Activated CD4-positive, alpha-beta T cell treated with anti-CD3 and anti-CD28 coated beads, Interleukin-2, amount 10 ng/mL, durations not matched to agents 7 days and 5 days (primary cell): ENCODE measurements around the gene NR2F1-AS1. TPM values are rescaled to one million over a fixed set of nuclear protein-coding genes. Genes with fewer than 3 reads are reported as not detected.

Source experiments
- CTCF ChIA-PET: fragments of 350-600 bp; sonication (Branson Sonifier 250); formaldehyde crosslinking; loops from one replicate; lab custom pipeline; 2021; ENCODE audit warnings: antibody characterized with exemption; lab: Charles Lee
- POLR2A ChIA-PET: fragments of 350-600 bp; sonication (Branson Sonifier 250); formaldehyde crosslinking; loops from one replicate; lab custom pipeline; 2021; ENCODE audit warnings: antibody characterized with exemption; lab: Charles Lee
- DNase-seq: peaks from one replicate; pipeline ENCODE4 v3.0.0-alpha.2; 2020
- H3K27ac Mint-ChIP-seq: one replicate; pipeline ENCODE4 v1.8.0; 2021; ENCODE audit warnings: mild to moderate bottlenecking, moderate library complexity, mixed read lengths
- H3K27me3 Mint-ChIP-seq: one replicate; pipeline ENCODE4 v1.8.0; 2021; ENCODE audit warnings: mixed read lengths
- H3K36me3 Mint-ChIP-seq: one replicate; pipeline ENCODE4 v1.8.0; 2021; ENCODE audit warnings: low read depth, mixed read lengths
- H3K4me1 Mint-ChIP-seq: one replicate; pipeline ENCODE4 v1.8.0; 2021; ENCODE audit warnings: mixed read lengths
- H3K4me3 Mint-ChIP-seq: one replicate; pipeline ENCODE4 v1.8.0; 2021; ENCODE audit warnings: mild to moderate bottlenecking, moderate library complexity, mixed read lengths
- H3K9me3 Mint-ChIP-seq: one replicate; pipeline ENCODE4 v1.8.0; 2021; ENCODE audit warnings: mixed read lengths
- total RNA-seq, 2 experiments: library from RNA; stranded (reverse); gene quantifications; one replicate each; pipeline ENCODE4 v1.2.3, GENCODE V29; 2021

The NR2F1-AS1 gene
- total RNA-seq, 2 experiments from 2014 or later = not detected

- POLR2A ChIA-PET = no interaction called here
- Mint-ChIP-seq H3K4me3 (no peak overlapping the region), H3K27ac (no peak overlapping the region), H3K4me1 (peaks cover 10% of the 10 kb centered on the region), H3K27me3 (peaks cover 94% of the 10 kb centered on the region), H3K9me3 (no peaks in the 10 kb centered on the region), H3K36me3 (peaks cover 2% of the 10 kb centered on the region)
- CTCF ChIA-PET = no interaction called here
- DNase-seq = no peak
Measured at GRCh38 chr5:93609762-93610161, 28.7 kb upstream of the NR2F1-AS1 start.

DNA sequence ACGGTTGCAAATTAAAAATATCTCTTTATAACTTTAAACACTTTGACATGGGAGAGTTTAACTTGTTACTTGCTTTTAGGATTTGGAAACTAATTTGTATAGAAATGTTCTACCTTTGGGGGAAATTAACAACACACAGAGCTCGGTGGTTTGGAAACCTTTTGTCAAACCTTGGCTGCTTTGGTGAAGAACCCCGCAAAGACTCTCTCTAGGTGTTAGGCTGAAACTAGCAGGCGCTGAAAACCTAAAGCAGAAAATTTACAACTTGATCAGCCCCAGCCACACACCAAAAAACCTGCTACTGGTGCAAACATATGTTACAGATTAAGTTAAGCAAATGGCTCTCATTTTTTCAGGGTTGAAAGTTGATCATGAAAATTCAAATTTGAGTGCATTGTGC, 27.8 kb upstream of the NR2F1-AS1 start:
- peaks cover 10% of the 10 kb centered on the region for H3K4me1 Mint-ChIP-seq
- ChIA-PET CTCF (no interaction called here), POLR2A (no interaction called here)
- H3K4me3 Mint-ChIP-seq = no peak overlapping the region
- peaks cover 2% of the 10 kb centered on the region for H3K36me3 Mint-ChIP-seq
- H3K27ac Mint-ChIP-seq = no peak overlapping the region
- DNase-seq = no peak
- peaks cover 92% of the 10 kb centered on the region for H3K27me3 Mint-ChIP-seq
- no peaks in the 10 kb centered on the region for H3K9me3 Mint-ChIP-seq

DNA sequence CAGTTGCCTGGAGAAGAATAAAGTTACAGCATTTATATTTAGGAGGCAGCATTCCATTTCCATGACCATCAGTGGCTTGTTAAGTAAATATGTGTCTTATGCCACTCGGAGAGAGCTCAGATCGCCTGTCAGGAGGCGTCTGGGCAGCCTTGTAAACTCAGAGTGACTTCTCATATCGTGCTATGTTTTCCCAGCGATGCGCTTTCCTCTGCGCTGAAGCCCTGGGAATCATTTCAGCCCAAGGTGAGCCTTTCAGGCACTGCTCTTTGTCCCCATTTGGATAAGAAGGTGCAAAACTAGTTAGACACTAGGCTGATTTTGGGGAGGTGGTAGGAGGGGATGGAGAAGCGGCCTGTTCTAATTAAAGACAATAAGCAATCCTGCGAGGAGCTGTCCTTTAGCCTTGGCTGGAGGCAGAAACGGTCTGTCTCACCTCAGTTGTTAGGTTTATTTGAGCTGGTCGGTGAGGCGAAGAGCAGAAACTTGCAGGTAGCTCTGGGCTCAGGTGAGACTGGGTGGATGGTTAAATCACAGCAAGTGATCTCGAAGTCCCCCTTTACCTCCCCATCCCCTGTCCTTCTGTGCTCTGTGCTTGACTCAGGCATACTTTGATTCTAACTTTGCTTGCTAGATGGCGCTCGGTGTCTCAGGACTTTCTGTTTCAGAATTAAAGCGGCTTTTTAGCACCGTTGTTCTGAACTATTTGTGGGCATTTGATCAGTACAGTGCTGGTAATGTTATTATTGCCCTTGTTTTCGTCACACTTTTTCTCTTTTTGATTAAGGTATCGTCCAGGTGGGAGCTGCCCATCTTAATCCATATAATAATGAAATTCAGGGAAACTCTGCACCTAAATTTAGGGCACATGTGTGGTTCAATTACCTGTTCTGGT, 26.6 kb upstream of the NR2F1-AS1 start:
- H3K9me3 Mint-ChIP-seq = no peaks in the 10 kb centered on the region
- POLR2A ChIA-PET = no interaction called here
- no peak overlapping the region for H3K4me3 Mint-ChIP-seq
- no peak overlapping the region for H3K27ac Mint-ChIP-seq
- H3K27me3 Mint-ChIP-seq = peaks cover 89% of the 10 kb centered on the region
- CTCF ChIA-PET = interaction anchor here (0.7 to 1.6 kb wide), 3 partner anchors 13 to 29 kb away, joined by 3 to 6 read pairs (median 3); no protein-coding TSS in a partner anchor
- peaks cover 10% of the 10 kb centered on the region for H3K4me1 Mint-ChIP-seq
- H3K36me3 Mint-ChIP-seq = peaks cover 3% of the 10 kb centered on the region
- peak; percentile 53 for DNase-seq

DNA sequence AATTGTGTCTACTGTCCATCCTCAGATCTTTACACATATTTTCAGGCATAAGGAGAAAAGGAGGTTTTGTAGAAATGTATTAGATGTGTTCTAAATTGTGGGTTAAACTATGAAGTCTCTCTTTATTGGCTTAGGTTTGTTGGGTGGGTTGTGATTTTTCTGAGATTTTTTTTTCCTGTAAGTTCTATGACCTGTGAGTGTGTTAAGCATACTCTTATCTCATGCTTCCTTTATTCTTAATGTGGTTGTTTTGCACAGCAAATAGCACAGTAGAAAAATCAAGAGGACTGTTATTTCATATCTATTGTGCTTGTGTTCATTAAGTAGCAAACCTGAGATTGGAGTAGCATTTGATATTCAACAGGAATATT, 25.3 kb upstream of the NR2F1-AS1 start:
- POLR2A ChIA-PET = no interaction called here
- no peak overlapping the region for H3K4me3 Mint-ChIP-seq

GRCh38 chr5:93604644-93605515, 23.9 kb upstream of the NR2F1-AS1 start:
- peaks cover 62% of the 10 kb centered on the region for H3K27me3 Mint-ChIP-seq
- ChIA-PET POLR2A (no interaction called here), CTCF (no interaction called here)
- peaks cover 7% of the 10 kb centered on the region for H3K4me1 Mint-ChIP-seq
- H3K9me3 Mint-ChIP-seq = no peaks in the 10 kb centered on the region
- no peak overlapping the region for H3K4me3 Mint-ChIP-seq
- no peak overlapping the region for H3K27ac Mint-ChIP-seq
- DNase-seq = no peak
- H3K36me3 Mint-ChIP-seq = peaks cover 1% of the 10 kb centered on the region

More for the DNA sequence above, 25.3 kb upstream of the NR2F1-AS1 start:
- no peaks in the 10 kb centered on the region for H3K9me3 Mint-ChIP-seq
- peaks cover 7% of the 10 kb centered on the region for H3K4me1 Mint-ChIP-seq
- peaks cover 1% of the 10 kb centered on the region for H3K36me3 Mint-ChIP-seq
- no peak for DNase-seq
- CTCF ChIA-PET = interaction anchor here (1.6 kb wide), 1 partner anchor 28 kb away, joined by 6 read pairs; no protein-coding TSS in a partner anchor
- no peak overlapping the region for H3K27ac Mint-ChIP-seq
- peaks cover 77% of the 10 kb centered on the region for H3K27me3 Mint-ChIP-seq

DNA sequence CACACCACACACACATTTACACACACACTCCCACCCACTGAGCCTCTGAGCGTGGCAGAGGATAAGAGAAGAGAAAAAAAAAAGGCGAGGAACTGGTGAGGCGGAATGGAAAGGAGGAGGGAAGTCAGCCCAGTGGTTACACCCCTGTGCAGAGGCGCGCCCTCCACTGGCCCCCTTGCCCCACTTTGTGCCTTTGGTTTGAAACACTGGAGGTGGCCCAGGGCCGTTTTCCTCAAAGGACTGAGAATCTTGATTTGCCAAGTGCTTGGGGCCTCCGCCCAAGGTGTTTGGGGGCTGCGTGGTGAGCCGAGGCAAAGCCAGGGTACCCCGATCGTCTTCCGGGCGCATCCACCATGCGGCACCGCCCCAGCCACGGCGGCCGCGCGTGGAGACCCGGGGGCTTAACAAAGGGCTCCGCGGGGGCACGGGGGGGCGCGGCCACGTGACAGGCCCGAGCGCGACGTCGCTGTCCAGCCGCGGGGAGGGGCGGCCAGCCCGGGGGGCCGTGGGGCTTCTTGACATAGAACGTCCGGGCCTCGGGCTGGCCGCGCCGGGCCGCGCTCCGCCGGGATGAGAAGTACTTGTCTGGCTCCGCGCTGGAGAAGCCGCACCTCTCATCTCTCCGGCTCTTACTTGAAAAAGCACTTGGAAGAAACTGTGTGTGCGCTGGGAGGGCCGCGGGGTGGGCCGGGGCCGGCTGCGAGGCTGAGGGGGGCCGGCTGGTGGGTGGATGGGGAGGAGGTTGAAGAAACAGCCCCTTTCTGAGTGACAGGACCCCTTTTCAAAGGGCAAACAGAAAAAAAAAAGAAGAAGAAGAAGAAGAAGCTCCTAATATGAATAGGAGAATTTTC, 23.0 kb upstream of the NR2F1-AS1 start:
- CTCF ChIA-PET = no interaction called here
- Mint-ChIP-seq H3K27me3 (peaks cover 54% of the 10 kb centered on the region), H3K4me3 (no peak overlapping the region), H3K4me1 (peaks cover 7% of the 10 kb centered on the region), H3K9me3 (no peaks in the 10 kb centered on the region), H3K36me3 (peaks cover 1% of the 10 kb centered on the region), H3K27ac (no peak overlapping the region)
- POLR2A ChIA-PET = no interaction called here
- no peak for DNase-seq

DNA sequence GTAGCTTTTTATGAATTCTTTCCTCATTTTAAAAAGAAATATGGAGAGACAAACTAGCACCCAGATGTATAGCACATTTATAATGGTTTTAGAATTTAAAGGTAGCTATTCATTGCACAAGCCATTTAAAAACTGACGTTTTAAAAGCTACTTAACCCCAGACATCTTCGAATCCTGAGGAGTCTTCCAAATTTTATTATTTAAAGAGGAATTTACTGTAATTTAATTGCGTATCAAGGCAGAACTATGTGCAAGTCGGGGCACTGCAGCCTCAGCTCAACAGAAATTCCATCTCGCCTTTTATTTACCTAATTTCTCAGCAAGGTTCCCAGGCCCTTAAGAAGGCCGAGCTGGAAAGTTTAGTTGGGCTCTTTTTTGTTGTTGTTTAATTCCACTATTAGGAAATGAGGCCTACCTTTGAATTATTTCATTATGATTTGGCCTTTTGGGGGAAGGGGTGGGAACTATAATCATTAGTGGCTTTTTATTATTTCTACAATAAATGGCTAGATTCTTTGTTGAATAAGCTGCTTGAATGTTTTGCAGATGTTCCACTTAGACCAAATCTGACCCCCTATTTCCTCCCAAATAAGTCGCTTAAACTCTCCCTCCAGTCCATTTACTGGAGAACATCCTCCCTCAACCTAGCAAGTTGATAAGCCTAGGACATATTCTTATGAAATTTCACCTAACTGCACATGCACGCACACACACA, 22.2 kb upstream of the NR2F1-AS1 start:
- peaks cover 47% of the 10 kb centered on the region for H3K27me3 Mint-ChIP-seq
- H3K36me3 Mint-ChIP-seq = peaks cover 1% of the 10 kb centered on the region
- peaks cover 7% of the 10 kb centered on the region for H3K4me1 Mint-ChIP-seq
- ChIA-PET POLR2A (no interaction called here), CTCF (no interaction called here)
- H3K4me3 Mint-ChIP-seq = no peak overlapping the region
- H3K27ac Mint-ChIP-seq = no peak overlapping the region
- H3K9me3 Mint-ChIP-seq = no peaks in the 10 kb centered on the region
- no peak for DNase-seq

DNA sequence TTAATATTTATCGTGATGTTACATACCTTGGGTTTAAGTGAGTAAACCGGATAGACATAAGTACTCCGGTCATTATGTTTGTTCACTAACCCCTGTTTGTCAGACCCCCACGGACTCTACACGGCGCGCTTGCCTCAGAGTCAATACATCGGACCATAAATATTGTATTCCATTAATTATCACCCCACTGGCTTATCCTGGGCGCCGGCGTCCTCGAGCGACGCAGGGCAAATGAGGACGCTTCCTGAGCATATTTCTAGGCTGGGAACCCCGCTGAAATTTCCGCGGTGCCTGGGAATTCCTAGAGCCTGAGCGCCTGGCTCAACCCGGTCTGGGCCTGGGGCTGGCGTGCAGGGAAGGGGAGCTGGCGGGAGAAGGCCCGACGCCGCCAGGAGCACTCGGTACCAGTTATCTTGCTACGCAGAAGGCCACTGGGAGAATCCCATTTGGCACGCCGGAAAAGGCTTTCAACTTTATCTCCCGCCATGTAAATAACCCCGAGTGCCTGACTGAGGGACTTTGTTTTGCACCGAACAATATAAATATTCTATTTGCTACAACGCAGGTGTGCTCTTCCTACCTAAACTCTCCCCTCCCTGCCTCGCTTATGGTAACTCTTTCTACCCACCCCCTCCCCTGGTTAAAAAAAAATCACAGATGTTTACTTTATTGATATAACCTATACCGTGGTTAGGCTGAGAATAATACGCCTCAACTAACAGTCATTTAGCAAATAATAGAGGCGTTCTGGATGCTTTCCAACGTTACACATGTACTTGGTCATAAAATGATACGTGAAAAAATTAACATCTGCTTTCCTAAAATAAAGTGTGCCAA, 21.4 kb upstream of the NR2F1-AS1 start:
- ChIA-PET POLR2A (no interaction called here), CTCF (no interaction called here)
- Mint-ChIP-seq H3K9me3 (no peaks in the 10 kb centered on the region), H3K36me3 (peaks cover 1% of the 10 kb centered on the region), H3K4me3 (no peak overlapping the region), H3K27me3 (peaks cover 40% of the 10 kb centered on the region), H3K27ac (no peak overlapping the region), H3K4me1 (no peaks in the 10 kb centered on the region)
- DNase-seq = no peak

DNA sequence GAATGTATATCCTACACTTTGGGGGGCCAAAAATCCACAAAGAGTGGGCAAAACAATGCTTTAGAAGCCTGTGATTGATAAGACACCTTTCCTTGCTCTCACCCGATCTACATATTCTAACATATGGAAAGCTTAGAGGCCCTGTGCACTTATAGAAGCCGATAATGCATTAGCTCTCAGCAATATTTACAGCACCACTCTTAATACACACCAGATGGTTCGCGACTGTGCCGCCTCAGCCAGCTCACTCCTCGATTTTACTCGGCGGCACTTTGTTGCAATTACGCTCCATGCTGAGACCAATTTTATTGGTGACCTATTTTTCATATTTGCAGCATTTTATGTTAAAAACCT, 20.8 kb upstream of the NR2F1-AS1 start:
- no peaks in the 10 kb centered on the region for H3K4me1 Mint-ChIP-seq
- no peaks in the 10 kb centered on the region for H3K9me3 Mint-ChIP-seq
- peaks cover 40% of the 10 kb centered on the region for H3K27me3 Mint-ChIP-seq
- POLR2A ChIA-PET = no interaction called here
- DNase-seq = no peak
- H3K36me3 Mint-ChIP-seq = peaks cover 1% of the 10 kb centered on the region
- CTCF ChIA-PET = interaction anchor here (1.1 to 1.2 kb wide), 2 partner anchors 10 to 18 kb away, joined by 3 read pairs; no protein-coding TSS in a partner anchor
- no peak overlapping the region for H3K4me3 Mint-ChIP-seq
- peak overlapping the region; percentile 9 for H3K27ac Mint-ChIP-seq

DNA sequence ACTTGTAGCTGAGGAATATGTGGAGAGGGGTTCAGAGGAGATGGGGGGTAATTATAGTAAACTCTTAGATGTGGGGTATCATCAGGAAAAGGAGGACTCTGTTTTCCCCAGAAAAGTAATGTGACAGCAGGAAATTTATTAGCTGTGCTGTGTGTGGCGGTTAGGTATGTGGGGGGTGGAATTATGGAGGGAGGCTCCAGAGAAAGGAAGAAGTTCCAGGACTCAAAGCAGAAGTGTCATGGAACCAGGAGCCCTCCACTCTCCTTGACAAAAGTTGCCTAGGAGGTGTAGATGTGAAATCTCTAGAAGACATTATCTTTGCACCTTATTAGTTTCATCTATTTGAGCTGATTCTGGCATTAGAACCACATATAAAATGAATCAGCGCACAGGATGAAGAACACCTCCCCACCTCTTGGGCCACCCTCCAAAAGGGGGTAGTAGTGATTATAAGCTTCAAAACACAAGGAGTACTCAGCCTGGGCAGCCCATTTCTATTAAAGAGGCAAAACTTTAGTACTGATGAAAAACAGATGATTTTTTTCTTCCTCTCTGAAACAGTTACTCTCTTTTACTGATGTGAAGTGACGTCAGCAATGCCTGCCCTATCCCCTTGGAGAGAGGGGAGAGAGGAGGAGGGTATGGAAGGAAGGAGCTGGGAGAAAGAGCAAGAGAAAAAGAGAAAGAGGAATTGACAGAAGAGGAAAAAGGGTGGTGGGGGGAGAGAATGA, 20.2 kb upstream of the NR2F1-AS1 start:
- H3K4me3 Mint-ChIP-seq = no peak overlapping the region
- H3K36me3 Mint-ChIP-seq = peaks cover 1% of the 10 kb centered on the region
- no peak for DNase-seq
- CTCF ChIA-PET = interaction anchor here (1.1 to 1.2 kb wide), 2 partner anchors 11 to 18 kb away, joined by 3 read pairs; no protein-coding TSS in a partner anchor
- POLR2A ChIA-PET = no interaction called here
- peaks cover 40% of the 10 kb centered on the region for H3K27me3 Mint-ChIP-seq
- no peaks in the 10 kb centered on the region for H3K4me1 Mint-ChIP-seq
- H3K9me3 Mint-ChIP-seq = no peaks in the 10 kb centered on the region
- peak overlapping the region; percentile 12 for H3K27ac Mint-ChIP-seq
